Panc1 (cell line): Measurements from ENCODE around the gene PRAMEF12. TPM values are rescaled to one million over a fixed set of nuclear protein-coding genes. Genes with fewer than 3 reads are reported as not detected.

ENCODE experiments used
- ATAC-seq: fragments of 200-7000 bp; cut with Tn5 transposase; 2 replicates; pipeline ENCODE4 v1.9.1; 2020; ENCODE audit warnings: mild to moderate bottlenecking, moderate library complexity
- BruUV-seq: library from RNA; stranded (reverse); fragments of 400-500 nt; replicated peaks from 2 replicates; lab custom pipeline; 2021; lab: Mats Ljungman, UMichigan
- CTCF ChIA-PET: fragments of 300-600 bp; sonication (Branson Sonifier 250); formaldehyde crosslinking; loops from one replicate; lab custom pipeline; 2022; ENCODE audit warnings: antibody characterized with exemption; lab: Charles Lee
- POLR2A ChIA-PET: fragments of 300-600 bp; sonication (Branson Sonifier 250); formaldehyde crosslinking; loops from one replicate; lab custom pipeline; 2022; ENCODE audit warnings: antibody characterized with exemption; lab: Charles Lee
- DNase-seq: peaks from one replicate; pipeline ENCODE4 v3.0.0-alpha.2; 2010; ENCODE audit warnings: low read depth, low spot score
- H3K27ac ChIP-seq: 2 replicates; pipeline ENCODE4 v1.5.1; 2011; ENCODE audit warnings: mild to moderate bottlenecking, low read length, inconsistent platforms
- H3K27me3 ChIP-seq: fragments of 200-500 bp; sonication (Bioruptor generic); 2 replicates; pipeline ENCODE4 v1.6.0; 2014; ENCODE audit warnings: low read length, inconsistent platforms; ENCODE audit not compliant: control insufficient read depth, insufficient read depth
- H3K36me3 ChIP-seq: fragments of 200-500 bp; sonication (Bioruptor generic); 2 replicates; pipeline ENCODE4 v1.5.1; 2014; ENCODE audit warnings: inconsistent platforms, mild to moderate bottlenecking, low read length, moderate library complexity; ENCODE audit not compliant: control insufficient read depth, insufficient read depth
- H3K4me1 ChIP-seq: 2 replicates; pipeline ENCODE4 v1.5.1; 2011; ENCODE audit warnings: inconsistent platforms, mild to moderate bottlenecking, low read length, moderate library complexity; ENCODE audit not compliant: control insufficient read depth, insufficient read depth
- H3K4me3 ChIP-seq, 2 experiments: 2 replicates each; pipeline ENCODE4 v1.5.1; 2011 to 2012; ENCODE audit warnings: low read depth in 2 of 2, low read length in 2 of 2, mild to moderate bottlenecking in 2 of 2, inconsistent platforms in 1 of 2, moderate library complexity in 1 of 2
- H3K9me3 ChIP-seq: fragments of 200-500 bp; sonication (Bioruptor generic); 2 replicates; pipeline ENCODE4 v1.5.1; 2014; ENCODE audit warnings: low read depth, mild to moderate bottlenecking, inconsistent platforms, low read length, moderate library complexity; ENCODE audit not compliant: control insufficient read depth, insufficient read depth
- POLR2AphosphoS5 ChIP-seq: IDR thresholded peaks from 2 replicates; pipeline ENCODE4 v1.6.1; 2012; ENCODE audit warnings: mild to moderate bottlenecking, low read depth, low read length, moderate library complexity
- SIN3A ChIP-seq: IDR thresholded peaks from 2 replicates; pipeline ENCODE4 v1.6.1; 2012; ENCODE audit warnings: low read depth, mild to moderate bottlenecking, low read length, moderate library complexity, borderline replicate concordance; ENCODE audit not compliant: insufficient read depth
- TCF7L2 ChIP-seq: IDR thresholded peaks from 2 replicates; pipeline ENCODE4 v1.6.1; 2011; ENCODE audit warnings: mild to moderate bottlenecking, low read depth, low read length, inconsistent platforms
- in situ Hi-C: cut with HindIII; loops from 2 replicates; pipeline ENCODE4 v1.10.0; 2016; ENCODE audit warnings: low sequenced_read_pairs, low pct_unique_long_range_greater_than_20kb
- intact Hi-C: fragments of 100-400 bp; cut with micrococcal nuclease; formaldehyde crosslinking; loops from one replicate; pipeline ENCODE4 v1.10.0; 2022; ENCODE audit not compliant: unreplicated experiment
- total RNA-seq: library from RNA; stranded (reverse); gene quantifications from one replicate; pipeline ENCODE4 v1.2.1, GENCODE V29; 2021; ENCODE audit not compliant: unreplicated experiment
- TF ChIP-seq, protein P1 (sequence below), 2 experiments: IDR thresholded peaks; 2 replicates each; pipeline ENCODE4 v1.6.1; 2011 to 2012; ENCODE audit warnings: low read depth in 2 of 2, control low read depth in 1 of 2, low read length in 1 of 2, mild to moderate bottlenecking in 1 of 2, moderate library complexity in 1 of 2; ENCODE audit not compliant: insufficient read depth in 1 of 2
- TF ChIP-seq, protein P2 (sequence below): fragments of 450-650 bp; IDR thresholded peaks from 2 replicates; pipeline ENCODE4 v1.5.1; 2017; ENCODE audit warnings: mild to moderate bottlenecking

The PRAMEF12 gene
- total RNA-seq, 1 experiment from 2014 or later: not detected

DNA sequence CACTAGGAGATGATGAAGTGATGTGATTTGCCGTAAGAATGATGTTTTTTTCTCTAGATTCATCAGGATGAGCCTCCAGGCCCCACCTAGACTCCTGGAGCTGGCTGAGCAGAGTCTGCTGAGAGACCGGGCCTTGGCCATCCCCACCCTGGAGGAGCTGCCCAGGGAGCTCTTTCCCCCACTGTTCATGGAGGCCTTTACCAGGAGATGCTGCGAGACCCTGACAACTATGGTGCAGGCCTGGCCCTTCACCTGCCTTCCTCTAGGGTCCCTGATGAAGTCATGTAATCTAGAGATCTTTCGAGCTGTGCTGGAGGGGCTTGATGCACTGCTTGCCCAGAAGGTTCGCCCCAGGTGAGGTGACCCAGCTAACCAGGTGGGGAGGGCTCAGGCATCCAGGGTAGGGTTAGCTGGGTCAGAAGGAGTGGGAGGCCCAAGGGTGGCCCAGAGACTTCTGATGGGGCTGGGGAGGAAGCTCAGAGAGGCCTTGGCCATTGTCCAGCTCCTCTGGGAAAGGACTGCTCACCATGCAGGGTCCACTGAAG, 1.3 kb downstream of the PRAMEF12 start:
- in situ Hi-C loops (no loop called here), intact Hi-C loops (no loop called here)
- ChIA-PET CTCF (no interaction called here), POLR2A (no interaction called here)
- Histone ChIP-seq H3K36me3 (no peaks in the 10 kb centered on the region), H3K9me3 (no peaks in the 10 kb centered on the region), H3K27me3 (peaks cover 2% of the 10 kb centered on the region; the same call in 1 of the 2 replicates), H3K4me1 (no peaks in the 10 kb centered on the region), H3K4me3 (no peak overlapping the region), H3K27ac (no peak overlapping the region)
- DNase-seq (no peak), ATAC-seq (no peak)
- no TSS peak for BruUV-seq
- TF ChIP-seq POLR2AphosphoS5 (no peak), TCF7L2 (no peak), SIN3A (no peak)
- TF ChIP-seq, protein P1, sequence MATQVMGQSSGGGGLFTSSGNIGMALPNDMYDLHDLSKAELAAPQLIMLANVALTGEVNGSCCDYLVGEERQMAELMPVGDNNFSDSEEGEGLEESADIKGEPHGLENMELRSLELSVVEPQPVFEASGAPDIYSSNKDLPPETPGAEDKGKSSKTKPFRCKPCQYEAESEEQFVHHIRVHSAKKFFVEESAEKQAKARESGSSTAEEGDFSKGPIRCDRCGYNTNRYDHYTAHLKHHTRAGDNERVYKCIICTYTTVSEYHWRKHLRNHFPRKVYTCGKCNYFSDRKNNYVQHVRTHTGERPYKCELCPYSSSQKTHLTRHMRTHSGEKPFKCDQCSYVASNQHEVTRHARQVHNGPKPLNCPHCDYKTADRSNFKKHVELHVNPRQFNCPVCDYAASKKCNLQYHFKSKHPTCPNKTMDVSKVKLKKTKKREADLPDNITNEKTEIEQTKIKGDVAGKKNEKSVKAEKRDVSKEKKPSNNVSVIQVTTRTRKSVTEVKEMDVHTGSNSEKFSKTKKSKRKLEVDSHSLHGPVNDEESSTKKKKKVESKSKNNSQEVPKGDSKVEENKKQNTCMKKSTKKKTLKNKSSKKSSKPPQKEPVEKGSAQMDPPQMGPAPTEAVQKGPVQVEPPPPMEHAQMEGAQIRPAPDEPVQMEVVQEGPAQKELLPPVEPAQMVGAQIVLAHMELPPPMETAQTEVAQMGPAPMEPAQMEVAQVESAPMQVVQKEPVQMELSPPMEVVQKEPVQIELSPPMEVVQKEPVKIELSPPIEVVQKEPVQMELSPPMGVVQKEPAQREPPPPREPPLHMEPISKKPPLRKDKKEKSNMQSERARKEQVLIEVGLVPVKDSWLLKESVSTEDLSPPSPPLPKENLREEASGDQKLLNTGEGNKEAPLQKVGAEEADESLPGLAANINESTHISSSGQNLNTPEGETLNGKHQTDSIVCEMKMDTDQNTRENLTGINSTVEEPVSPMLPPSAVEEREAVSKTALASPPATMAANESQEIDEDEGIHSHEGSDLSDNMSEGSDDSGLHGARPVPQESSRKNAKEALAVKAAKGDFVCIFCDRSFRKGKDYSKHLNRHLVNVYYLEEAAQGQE (IDR thresholded peaks at IDR 0.05; ENCODE audit: insufficient read depth in 1 of 2, low read depth in 2 of 2, low read length in 1 of 2): no peak
- TF ChIP-seq, protein P2, sequence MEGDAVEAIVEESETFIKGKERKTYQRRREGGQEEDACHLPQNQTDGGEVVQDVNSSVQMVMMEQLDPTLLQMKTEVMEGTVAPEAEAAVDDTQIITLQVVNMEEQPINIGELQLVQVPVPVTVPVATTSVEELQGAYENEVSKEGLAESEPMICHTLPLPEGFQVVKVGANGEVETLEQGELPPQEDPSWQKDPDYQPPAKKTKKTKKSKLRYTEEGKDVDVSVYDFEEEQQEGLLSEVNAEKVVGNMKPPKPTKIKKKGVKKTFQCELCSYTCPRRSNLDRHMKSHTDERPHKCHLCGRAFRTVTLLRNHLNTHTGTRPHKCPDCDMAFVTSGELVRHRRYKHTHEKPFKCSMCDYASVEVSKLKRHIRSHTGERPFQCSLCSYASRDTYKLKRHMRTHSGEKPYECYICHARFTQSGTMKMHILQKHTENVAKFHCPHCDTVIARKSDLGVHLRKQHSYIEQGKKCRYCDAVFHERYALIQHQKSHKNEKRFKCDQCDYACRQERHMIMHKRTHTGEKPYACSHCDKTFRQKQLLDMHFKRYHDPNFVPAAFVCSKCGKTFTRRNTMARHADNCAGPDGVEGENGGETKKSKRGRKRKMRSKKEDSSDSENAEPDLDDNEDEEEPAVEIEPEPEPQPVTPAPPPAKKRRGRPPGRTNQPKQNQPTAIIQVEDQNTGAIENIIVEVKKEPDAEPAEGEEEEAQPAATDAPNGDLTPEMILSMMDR: no peak

DNA sequence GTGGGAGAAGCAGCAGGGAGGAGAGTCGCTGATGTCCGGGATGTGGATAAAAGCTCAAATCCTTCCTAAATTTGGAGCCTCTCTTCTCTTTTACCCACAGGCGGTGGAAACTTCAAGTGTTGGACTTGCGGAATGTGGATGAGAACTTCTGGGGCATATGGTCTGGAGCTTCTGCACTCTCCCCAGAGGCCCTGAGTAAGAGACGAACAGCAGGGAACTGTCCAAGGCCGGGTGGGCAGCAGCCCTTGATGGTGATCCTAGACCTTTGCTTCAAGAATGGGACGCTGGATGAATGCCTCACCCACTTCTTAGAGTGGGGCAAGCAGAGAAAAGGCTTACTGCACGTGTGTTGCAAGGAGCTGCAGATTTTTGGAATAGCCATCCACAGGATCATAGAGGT, 1.9 kb downstream of the PRAMEF12 start:
- CTCF ChIA-PET: no interaction called here
- Histone ChIP-seq H3K4me1 (no peaks in the 10 kb centered on the region), H3K27me3 (peaks cover 2% of the 10 kb centered on the region; the same call in 1 of the 2 replicates), H3K27ac (no peak overlapping the region), H3K36me3 (no peaks in the 10 kb centered on the region), H3K4me3 (no peak overlapping the region), H3K9me3 (no peaks in the 10 kb centered on the region)
- TF ChIP-seq, protein P2: no peak
- TF ChIP-seq SIN3A: no peak
- TF ChIP-seq, protein P1 (IDR thresholded peaks at IDR 0.05; ENCODE audit: insufficient read depth in 1 of 2, low read depth in 2 of 2, low read length in 1 of 2): no peak
- no peak for TF ChIP-seq TCF7L2
- no peak for TF ChIP-seq POLR2AphosphoS5
- ATAC-seq (no peak), DNase-seq (no peak)
- no TSS peak for BruUV-seq
- in situ Hi-C loops (no loop called here), intact Hi-C loops (no loop called here)
- POLR2A ChIA-PET: no interaction called here
